A549 (cell line): ENCODE measurements around the gene NPBWR2. TPM values are rescaled to one million over a fixed set of nuclear protein-coding genes. Genes with fewer than 3 reads are reported as not detected.

ENCODE experiments used
- ATAC-seq, 2 experiments: fragments of 200-7000 bp in 1 of 2; fragments of >200 bp in 1 of 2; cut with Nextera tagmentation in 1 of 2; cut with Tn5 transposase in 1 of 2; 3 replicates each; pipeline versions ENCODE4 v1.8.0 to v1.9.1; 2018 to 2020; ENCODE audit warnings: mild to moderate bottlenecking in 1 of 2, moderate library complexity in 1 of 2
- CTCF ChIA-PET: fragments of 300-600 bp; sonication (Branson Sonifier 250); formaldehyde crosslinking; extraction: SDS; loops from one replicate; lab custom pipeline; 2021; ENCODE audit warnings: antibody characterized with exemption, inconsistent platforms; lab: Yijun Ruan, JAX
- POLR2A ChIA-PET: fragments of 350-600 bp; formaldehyde crosslinking; extraction: SDS; loops from one replicate; lab custom pipeline; 2021; ENCODE audit warnings: antibody characterized with exemption, inconsistent platforms; lab: Yijun Ruan, JAX
- DNase-seq, 2 experiments: peaks; one replicate each; pipeline versions ENCODE4 v3.0.0 to v3.0.0-alpha.2; 2011 to 2016; ENCODE audit warnings: low read depth in 1 of 2, low spot score in 1 of 2
- FAIRE-seq: peaks from 2 replicates; lab custom pipeline; 2011; peaks lifted over from hg19 to GRCh38; lab: Jason Lieb, UNC
- H3K27ac ChIP-seq, 2 experiments: fragments of >200 bp; sonication (Bioruptor Twin); formaldehyde crosslinking; 3 replicates each; pipeline ENCODE4 v1.5.1; 2016 to 2017
- H3K4me1 ChIP-seq: fragments of >200 bp; sonication (Bioruptor Twin); formaldehyde crosslinking; 3 replicates; pipeline ENCODE4 v1.6.1; 2016
- H3K4me2 ChIP-seq: fragments of >200 bp; sonication (Bioruptor Twin); formaldehyde crosslinking; 3 replicates; pipeline ENCODE4 v1.6.1; 2016
- H3K4me3 ChIP-seq: fragments of >200 bp; sonication (Bioruptor Twin); formaldehyde crosslinking; 3 replicates; pipeline ENCODE4 v1.5.1; 2016
- H3K9me3 ChIP-seq: fragments of >200 bp; sonication (Bioruptor Twin); formaldehyde crosslinking; 3 replicates; pipeline ENCODE4 v1.6.1; 2016
- BHLHE40 ChIP-seq: IDR thresholded peaks from 2 replicates; pipeline ENCODE4 v1.6.1; 2012; ENCODE audit warnings: low read depth, low read length, inconsistent platforms
- CBX8 ChIP-seq: fragments of 200-600 bp; sonication (generic); IDR thresholded peaks from 2 replicates; pipeline ENCODE4 v1.6.1; 2016
- CHD4 ChIP-seq: fragments of 200-600 bp; sonication (generic); IDR thresholded peaks from 2 replicates; pipeline ENCODE4 v1.6.1; 2016; ENCODE audit warnings: antibody characterized with exemption, mild to moderate bottlenecking, borderline replicate concordance
- EHF ChIP-seq: fragments of 250-450 bp; sonication (Bioruptor Pico); IDR thresholded peaks from 2 replicates; pipeline ENCODE4 v1.5.0; 2020; ENCODE audit warnings: mild to moderate bottlenecking
- ESRRA ChIP-seq: fragments of 150-350 bp; IDR thresholded peaks from 2 replicates; pipeline ENCODE4 v1.6.1; 2014; ENCODE audit warnings: mild to moderate bottlenecking, low read length, borderline replicate concordance
- FOSB ChIP-seq: fragments of 250-450 bp; sonication (Bioruptor Pico); IDR thresholded peaks from 2 replicates; pipeline ENCODE4 v1.5.0; 2020; ENCODE audit warnings: mild to moderate bottlenecking, moderate library complexity
- FOSL2 ChIP-seq, 2 experiments: fragments of 450-650 bp in 1 of 2; fragments of >200 bp in 1 of 2; sonication (Bioruptor Twin) in 1 of 2; formaldehyde crosslinking; IDR thresholded peaks; 2 replicates each; pipeline versions ENCODE4 v1.5.0 to v1.6.1; 2016 to 2020; ENCODE audit warnings: mild to moderate bottlenecking in 1 of 2, moderate library complexity in 1 of 2
- GATA3 ChIP-seq: IDR thresholded peaks from 2 replicates; pipeline ENCODE4 v1.6.1; 2012; ENCODE audit warnings: borderline replicate concordance
- HOXB5 ChIP-seq: fragments of 250-450 bp; sonication (Bioruptor Pico); IDR thresholded peaks from 2 replicates; pipeline ENCODE4 v1.5.0; 2020; ENCODE audit warnings: mild to moderate bottlenecking, moderate library complexity
- JUN ChIP-seq, 2 experiments: fragments of >200 bp; sonication (Bioruptor Twin); formaldehyde crosslinking; IDR thresholded peaks; 2 replicates in 1 of 2; 3 replicates in 1 of 2; pipeline ENCODE4 v1.6.1; 2016 to 2017
- KDM1A ChIP-seq: fragments of 200-600 bp; sonication (generic); IDR thresholded peaks from 2 replicates; pipeline ENCODE4 v1.6.1; 2016; ENCODE audit warnings: low read depth, mild to moderate bottlenecking
- NFE2L2 ChIP-seq: fragments of 150-350 bp; conservative IDR thresholded peaks from 2 replicates; pipeline ENCODE4 v1.6.1; 2014; ENCODE audit warnings: low read length
- RCOR1 ChIP-seq: fragments of 150-350 bp; IDR thresholded peaks from 2 replicates; pipeline ENCODE4 v1.6.1; 2014; ENCODE audit warnings: antibody characterized with exemption, low read length, low read depth
- SMC3 ChIP-seq: fragments of >200 bp; sonication (Bioruptor Twin); formaldehyde crosslinking; IDR thresholded peaks from 3 replicates; pipeline ENCODE4 v1.6.1; 2018; ENCODE audit warnings: inconsistent platforms
- ZC3H11A ChIP-seq: fragments of 450-650 bp; IDR thresholded peaks from 2 replicates; pipeline ENCODE4 v1.6.1; 2014; ENCODE audit warnings: antibody characterized with exemption, mild to moderate bottlenecking
- WGBS: methylation state at CpG from one replicate; pipeline ENCODE4 v1.1.6; 2017; ENCODE audit errors: missing lambda C conversion rate; 5-methylcytosine and 5-hydroxymethylcytosine counted together
- polyA plus RNA-seq, 4 experiments: library from polyadenylated mRNA; depleted of rRNA in 3 of 4; stranded (reverse); fragments of >200 nt; fragmentation: RNase III in 1 of 4; extraction: RNeasy Plus Mini Kit Qiagen cat#74134 plus additional on column Dnase treatment in 1 of 4; gene quantifications; 2 replicates in 3 of 4; 3 replicates in 1 of 4; pipeline ENCODE4 v1.2.3, GENCODE V29; 2011 to 2017
- TF ChIP-seq, protein P1 (sequence below): fragments of 200-600 bp; sonication (generic); IDR thresholded peaks from 2 replicates; pipeline ENCODE4 v1.6.1; 2016; ENCODE audit warnings: antibody characterized with exemption, mild to moderate bottlenecking, moderate library complexity
- TF ChIP-seq, protein P2 (sequence below): fragments of 450-650 bp; IDR thresholded peaks from 2 replicates; pipeline ENCODE4 v1.6.1; 2014; ENCODE audit warnings: antibody characterized with exemption
- TF ChIP-seq, protein P3 (sequence below): fragments of >200 bp; sonication (Bioruptor Twin); formaldehyde crosslinking; IDR thresholded peaks from 3 replicates; pipeline ENCODE4 v1.5.1; 2016
- TF ChIP-seq, protein P4 (sequence below): fragments of >200 bp; sonication (Bioruptor Twin); formaldehyde crosslinking; IDR thresholded peaks from 3 replicates; pipeline ENCODE4 v1.6.1; 2016

The NPBWR2 gene
- polyA plus RNA-seq, 2 of the 4 experiments (the other 2 are of a cell fraction) = not detected

DNA sequence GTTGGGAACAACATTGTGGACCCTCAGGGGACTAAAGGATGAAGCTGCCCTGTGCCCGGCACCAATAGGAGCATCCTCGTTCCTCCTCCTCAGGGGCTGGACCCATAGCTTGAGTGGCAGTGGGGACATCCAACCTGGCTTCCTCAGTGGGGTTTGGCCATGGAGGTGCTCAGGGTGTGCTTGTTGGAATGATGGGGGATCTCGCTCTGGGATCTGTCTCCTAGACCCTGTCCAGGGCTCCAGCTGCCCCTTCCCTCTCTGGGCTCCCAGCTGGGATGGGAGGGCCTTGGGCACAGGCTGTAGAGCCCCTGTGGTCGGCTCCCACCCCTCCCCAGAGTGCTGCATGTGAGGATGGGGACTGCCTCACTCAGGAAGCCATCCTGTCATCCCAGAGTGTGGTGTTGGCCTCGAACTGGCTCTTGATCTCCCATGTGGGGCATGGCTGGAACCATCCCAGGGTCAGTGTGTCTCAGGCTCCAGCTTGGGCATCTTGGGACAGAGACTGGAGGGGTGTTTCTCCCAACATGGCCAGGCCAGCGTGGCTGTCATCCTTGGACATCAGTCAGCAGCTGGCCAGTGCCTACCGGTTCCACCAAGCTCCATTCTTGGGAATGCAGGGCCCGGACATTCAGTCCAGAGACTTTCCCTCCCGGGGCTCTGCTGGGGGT lies 47.4 kb upstream of the NPBWR2 start:
- TF ChIP-seq, protein P1, sequence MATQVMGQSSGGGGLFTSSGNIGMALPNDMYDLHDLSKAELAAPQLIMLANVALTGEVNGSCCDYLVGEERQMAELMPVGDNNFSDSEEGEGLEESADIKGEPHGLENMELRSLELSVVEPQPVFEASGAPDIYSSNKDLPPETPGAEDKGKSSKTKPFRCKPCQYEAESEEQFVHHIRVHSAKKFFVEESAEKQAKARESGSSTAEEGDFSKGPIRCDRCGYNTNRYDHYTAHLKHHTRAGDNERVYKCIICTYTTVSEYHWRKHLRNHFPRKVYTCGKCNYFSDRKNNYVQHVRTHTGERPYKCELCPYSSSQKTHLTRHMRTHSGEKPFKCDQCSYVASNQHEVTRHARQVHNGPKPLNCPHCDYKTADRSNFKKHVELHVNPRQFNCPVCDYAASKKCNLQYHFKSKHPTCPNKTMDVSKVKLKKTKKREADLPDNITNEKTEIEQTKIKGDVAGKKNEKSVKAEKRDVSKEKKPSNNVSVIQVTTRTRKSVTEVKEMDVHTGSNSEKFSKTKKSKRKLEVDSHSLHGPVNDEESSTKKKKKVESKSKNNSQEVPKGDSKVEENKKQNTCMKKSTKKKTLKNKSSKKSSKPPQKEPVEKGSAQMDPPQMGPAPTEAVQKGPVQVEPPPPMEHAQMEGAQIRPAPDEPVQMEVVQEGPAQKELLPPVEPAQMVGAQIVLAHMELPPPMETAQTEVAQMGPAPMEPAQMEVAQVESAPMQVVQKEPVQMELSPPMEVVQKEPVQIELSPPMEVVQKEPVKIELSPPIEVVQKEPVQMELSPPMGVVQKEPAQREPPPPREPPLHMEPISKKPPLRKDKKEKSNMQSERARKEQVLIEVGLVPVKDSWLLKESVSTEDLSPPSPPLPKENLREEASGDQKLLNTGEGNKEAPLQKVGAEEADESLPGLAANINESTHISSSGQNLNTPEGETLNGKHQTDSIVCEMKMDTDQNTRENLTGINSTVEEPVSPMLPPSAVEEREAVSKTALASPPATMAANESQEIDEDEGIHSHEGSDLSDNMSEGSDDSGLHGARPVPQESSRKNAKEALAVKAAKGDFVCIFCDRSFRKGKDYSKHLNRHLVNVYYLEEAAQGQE = no peak
- TF ChIP-seq EHF (CRISPR knock-in tag) (no peak), BHLHE40 (no peak), FOSB (CRISPR knock-in tag) (no peak), SMC3 (no peak), ZC3H11A (no peak), FOSL2 (IDR thresholded peaks at IDR 0.05) (no peak), FOSL2 (CRISPR knock-in tag; IDR thresholded peaks at IDR 0.05) (no peak), ESRRA (no peak), CHD4 (no peak), RCOR1 (no peak), CBX8 (no peak), NFE2L2 (no peak), HOXB5 (CRISPR knock-in tag) (no peak), KDM1A (no peak)
- TF ChIP-seq, protein P2, sequence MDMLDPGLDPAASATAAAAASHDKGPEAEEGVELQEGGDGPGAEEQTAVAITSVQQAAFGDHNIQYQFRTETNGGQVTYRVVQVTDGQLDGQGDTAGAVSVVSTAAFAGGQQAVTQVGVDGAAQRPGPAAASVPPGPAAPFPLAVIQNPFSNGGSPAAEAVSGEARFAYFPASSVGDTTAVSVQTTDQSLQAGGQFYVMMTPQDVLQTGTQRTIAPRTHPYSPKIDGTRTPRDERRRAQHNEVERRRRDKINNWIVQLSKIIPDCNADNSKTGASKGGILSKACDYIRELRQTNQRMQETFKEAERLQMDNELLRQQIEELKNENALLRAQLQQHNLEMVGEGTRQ = no peak
- TF ChIP-seq, protein P3, sequence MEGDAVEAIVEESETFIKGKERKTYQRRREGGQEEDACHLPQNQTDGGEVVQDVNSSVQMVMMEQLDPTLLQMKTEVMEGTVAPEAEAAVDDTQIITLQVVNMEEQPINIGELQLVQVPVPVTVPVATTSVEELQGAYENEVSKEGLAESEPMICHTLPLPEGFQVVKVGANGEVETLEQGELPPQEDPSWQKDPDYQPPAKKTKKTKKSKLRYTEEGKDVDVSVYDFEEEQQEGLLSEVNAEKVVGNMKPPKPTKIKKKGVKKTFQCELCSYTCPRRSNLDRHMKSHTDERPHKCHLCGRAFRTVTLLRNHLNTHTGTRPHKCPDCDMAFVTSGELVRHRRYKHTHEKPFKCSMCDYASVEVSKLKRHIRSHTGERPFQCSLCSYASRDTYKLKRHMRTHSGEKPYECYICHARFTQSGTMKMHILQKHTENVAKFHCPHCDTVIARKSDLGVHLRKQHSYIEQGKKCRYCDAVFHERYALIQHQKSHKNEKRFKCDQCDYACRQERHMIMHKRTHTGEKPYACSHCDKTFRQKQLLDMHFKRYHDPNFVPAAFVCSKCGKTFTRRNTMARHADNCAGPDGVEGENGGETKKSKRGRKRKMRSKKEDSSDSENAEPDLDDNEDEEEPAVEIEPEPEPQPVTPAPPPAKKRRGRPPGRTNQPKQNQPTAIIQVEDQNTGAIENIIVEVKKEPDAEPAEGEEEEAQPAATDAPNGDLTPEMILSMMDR = no peak
- POLR2A ChIA-PET = no interaction called here
- FAIRE-seq (no peak), DNase-seq (no peak), ATAC-seq (no peak; a peak in 2 of 6 replicates)
- H3K4me3 ChIP-seq = no peak overlapping the region
- WGBS = 46% methylated on average over 6 of the region's 9 CpGs
- no peaks in the 10 kb centered on the region for H3K4me1 ChIP-seq
- no peak overlapping the region for H3K27ac ChIP-seq
- H3K4me2 ChIP-seq = no peak overlapping the region
- no peaks in the 10 kb centered on the region for H3K9me3 ChIP-seq
- CTCF ChIA-PET = interaction anchor here (0.9 to 1.3 kb wide), 4 partner anchors 9 to 74 kb away, joined by 3 read pairs; no protein-coding TSS in a partner anchor

DNA sequence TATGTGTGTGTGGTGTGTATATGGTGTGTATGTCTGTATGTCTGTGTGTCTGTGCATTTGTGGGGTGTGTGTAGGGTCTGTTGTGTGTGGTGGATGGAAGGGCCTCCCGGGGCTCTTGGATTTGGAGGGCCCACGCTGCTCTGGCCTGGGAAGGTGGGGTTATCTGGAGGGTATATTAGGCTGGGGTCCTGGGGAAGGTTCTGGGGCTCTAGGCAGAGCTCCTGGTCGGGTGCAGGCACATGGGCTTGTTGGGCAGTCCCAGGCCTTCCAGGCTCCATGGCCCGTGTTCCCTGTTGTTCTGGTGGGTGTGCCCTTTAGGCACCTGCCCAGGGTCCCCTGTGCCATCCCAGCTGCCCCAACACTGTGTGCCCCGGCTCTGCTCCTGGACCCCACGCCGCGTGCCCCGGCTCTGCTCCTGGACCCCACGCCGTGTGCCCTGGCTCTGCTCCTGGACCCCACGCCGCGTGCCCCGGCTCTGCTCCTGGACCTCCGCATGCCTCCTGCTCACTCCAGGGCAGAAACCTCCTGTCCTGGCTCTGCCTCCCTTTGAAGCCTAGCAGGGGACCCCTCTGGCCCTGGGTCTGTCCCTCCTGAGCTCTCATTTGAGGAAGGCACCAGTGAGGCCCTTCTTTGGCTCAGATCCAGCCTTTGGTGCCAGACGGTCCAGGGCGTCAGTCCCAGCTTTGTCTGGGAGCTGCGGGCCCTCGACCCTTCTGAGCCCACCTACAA lies 46.7 kb upstream of the NPBWR2 start:
- H3K27ac ChIP-seq = no peak overlapping the region
- CTCF ChIA-PET = interaction anchor here (0.9 to 1.3 kb wide), 4 partner anchors 9 to 75 kb away, joined by 3 read pairs; no protein-coding TSS in a partner anchor
- DNase-seq (no peak), ATAC-seq (no peak; a peak in 1 of 6 replicates), FAIRE-seq (no peak)
- WGBS = 58% methylated on average over 20 of the region's 20 CpGs
- POLR2A ChIA-PET = interaction anchor here (0.5 kb wide), 1 partner anchor 469 kb away, joined by 3 read pairs; no protein-coding TSS in a partner anchor
- TF ChIP-seq FOSL2 (IDR thresholded peaks at IDR 0.05) = no peak
- TF ChIP-seq FOSL2 (CRISPR knock-in tag; IDR thresholded peaks at IDR 0.05) = no peak
- no peak for TF ChIP-seq ZC3H11A
- TF ChIP-seq, protein P4, sequence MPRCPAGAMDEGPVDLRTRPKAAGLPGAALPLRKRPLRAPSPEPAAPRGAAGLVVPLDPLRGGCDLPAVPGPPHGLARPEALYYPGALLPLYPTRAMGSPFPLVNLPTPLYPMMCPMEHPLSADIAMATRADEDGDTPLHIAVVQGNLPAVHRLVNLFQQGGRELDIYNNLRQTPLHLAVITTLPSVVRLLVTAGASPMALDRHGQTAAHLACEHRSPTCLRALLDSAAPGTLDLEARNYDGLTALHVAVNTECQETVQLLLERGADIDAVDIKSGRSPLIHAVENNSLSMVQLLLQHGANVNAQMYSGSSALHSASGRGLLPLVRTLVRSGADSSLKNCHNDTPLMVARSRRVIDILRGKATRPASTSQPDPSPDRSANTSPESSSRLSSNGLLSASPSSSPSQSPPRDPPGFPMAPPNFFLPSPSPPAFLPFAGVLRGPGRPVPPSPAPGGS = no peak
- no peak for TF ChIP-seq JUN (IDR thresholded peaks at IDR 0.05)
- no peak for TF ChIP-seq EHF (CRISPR knock-in tag)
- no peak for TF ChIP-seq GATA3
- H3K4me1 ChIP-seq = no peaks in the 10 kb centered on the region
- no peak overlapping the region for H3K4me2 ChIP-seq
- H3K4me3 ChIP-seq = no peak overlapping the region
- no peaks in the 10 kb centered on the region for H3K9me3 ChIP-seq
